ENCODE measurements around the gene TFDP2.

DNA sequence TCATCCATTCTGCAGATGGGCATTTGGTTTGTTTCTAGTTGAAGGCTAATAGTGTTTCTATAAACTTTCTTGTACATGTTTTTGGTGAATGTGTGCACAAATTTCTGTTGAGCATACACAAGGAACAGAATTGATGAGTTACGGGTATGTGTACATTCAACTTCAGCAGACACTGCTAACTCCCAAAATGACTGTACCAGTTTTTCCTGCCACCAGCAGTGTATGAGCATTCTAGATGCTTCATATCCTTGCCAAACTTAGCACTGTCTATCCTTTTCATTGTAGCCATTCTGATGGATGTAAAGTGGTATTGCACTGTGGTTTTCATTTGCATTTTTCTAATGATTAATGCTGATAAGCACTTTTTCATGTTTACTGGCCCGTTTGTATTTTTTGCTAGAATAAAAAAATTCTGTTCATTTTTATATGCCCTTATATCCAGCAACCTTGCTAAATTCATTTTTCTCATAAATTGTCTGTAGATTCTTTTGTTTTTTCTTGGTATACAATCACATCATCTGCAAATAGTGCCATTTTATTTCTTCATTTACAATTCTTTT, 162.7 kb downstream of the TFDP2 start:
- no peak for TF ChIP-seq POLR2A (IDR thresholded peaks at IDR 0.05; ENCODE audit: low read depth, low read length)
- no peak for TF ChIP-seq TAF1 (IDR thresholded peaks at IDR 0.05; ENCODE audit: borderline replicate concordance, low read depth, low read length)
